GM20431 (cell line): ENCODE data around the gene FBXO46.
"Not testable (repeated sequence)": the region's sequence is repeated elsewhere in the genome, so short reads cannot be mapped to it uniquely, and the experiment has no call there.

Experiments used
- in situ Hi-C: fragments of 300-500 bp; cut with MseI, MboI; formaldehyde crosslinking; loops from one replicate; pipeline ENCODE4 v1.15.0; 2020; ENCODE audit warnings: low sequenced_read_pairs; ENCODE audit not compliant: unreplicated experiment

Gene FBXO46

DNA sequence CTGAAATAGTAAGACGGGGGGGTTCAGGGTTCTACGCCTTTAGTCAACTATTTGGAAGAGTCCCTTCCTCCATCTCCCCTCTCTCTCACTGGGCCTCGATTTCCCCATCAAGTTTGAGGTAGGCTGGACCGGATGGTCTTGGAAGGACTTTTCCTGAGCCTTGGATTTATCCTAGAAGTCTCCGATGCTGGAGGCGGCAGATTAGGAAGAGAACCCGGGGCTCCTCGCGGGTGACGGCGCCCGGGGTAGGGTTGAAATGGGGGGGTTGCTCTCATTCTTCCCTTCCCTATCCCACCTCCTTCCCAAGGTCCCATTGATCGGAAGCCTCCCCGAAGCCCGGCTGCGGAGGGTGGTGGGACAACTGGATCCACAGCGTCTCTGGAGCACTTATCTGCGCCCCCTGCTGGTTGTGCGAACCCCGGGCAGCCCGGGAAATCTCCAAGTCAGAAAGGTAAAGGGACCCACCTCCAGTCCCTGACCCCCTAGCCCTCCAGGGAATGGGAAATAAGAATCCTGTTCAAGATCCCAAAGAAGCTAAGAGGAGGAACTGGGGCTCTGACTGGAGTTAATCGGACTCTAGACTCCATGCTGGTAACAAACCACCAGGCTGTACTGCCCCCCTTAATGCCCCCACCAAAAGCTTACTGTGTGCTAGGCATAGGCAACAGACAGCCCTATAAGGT, 37.4 kb downstream of the FBXO46 start:
- in situ Hi-C loops: no loop called here

DNA sequence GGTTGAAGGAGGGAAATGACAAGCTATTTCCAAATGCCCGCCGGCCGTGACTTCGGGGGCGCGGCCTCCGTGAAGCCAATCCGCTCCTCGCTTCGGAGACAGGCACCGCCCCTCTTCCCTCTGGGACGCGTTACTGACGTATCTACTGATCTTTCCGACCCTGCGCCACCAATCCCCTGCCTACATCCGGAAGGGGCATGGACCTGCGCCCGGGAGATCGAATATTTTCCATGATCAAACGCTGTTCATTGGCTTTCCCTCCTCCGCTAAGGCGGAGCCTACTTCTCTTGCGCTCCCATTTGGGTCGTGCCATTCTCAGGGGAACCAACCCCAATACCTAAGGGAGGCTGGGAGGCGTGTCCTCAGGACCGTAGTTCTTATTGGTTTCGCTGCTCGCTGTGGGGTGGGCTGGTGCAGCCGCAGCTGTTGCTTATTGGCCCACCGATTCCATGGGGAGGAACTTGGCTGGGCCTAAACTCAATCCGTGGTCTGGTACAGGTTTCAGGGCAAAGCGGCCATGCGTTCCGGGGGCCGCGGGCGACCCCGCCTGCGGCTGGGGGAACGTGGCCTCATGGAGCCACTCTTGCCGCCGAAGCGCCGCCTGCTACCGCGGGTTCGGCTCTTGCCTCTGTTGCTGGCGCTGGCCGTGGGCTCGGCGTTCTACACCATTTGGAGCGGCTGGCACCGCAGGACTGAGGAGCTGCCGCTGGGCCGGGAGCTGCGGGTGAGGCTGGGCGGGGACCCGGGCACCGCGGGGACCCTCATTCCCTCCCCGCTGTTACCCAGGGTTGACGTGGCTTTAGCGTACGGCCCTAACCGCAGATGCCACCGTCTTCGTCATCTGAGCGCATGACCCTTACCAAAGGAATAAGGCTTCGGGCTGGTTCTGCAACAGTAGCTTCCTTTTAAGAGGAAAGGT, 38.2 kb downstream of the FBXO46 start, which contains the start of gene QPCTL:
Gene QPCTL, plus strand, starts transcription at position 480 of the 919 bp plus-strand sequence. Its CDS starts 38 bp downstream, at position 518.
- in situ Hi-C loops: no loop called here

DNA sequence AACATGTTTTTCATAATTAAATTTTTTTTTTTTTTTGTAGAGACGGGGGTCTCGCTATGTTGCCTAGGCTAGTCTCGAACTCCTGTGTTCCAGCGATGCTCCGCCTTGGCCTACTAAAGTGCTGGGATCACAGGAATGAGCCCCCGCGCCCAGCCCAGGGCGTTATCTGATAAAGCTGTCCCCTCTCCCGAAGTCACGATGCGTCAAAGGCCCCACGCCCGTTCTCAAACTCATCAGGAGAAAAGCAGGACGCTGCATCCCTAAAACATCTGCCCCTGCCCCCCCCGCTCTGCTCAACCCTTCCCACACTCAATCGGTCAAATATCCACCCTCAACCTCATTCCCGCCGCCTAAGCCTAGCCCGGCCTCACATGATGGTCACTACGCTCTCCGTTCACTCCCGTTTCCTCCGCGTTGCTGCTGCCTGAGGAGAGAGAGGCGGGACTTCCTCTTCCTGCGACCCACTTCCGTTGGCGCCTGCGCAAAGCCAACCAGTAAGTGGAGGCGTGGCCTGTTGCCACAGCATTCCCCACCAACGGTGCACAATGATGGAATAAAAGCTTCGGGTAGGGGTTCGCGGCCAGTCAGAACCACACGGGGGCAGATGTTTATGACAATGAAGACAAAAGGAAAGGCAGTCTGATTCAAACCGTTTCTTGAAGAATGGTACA, 39.0 kb downstream of the FBXO46 start, which contains the start of gene SNRPD2:
Gene SNRPD2, minus strand, starts transcription at position 438 of the 671 bp plus-strand sequence. Its CDS starts 65 bp downstream, at position 373.
- in situ Hi-C loops: no loop called here

DNA sequence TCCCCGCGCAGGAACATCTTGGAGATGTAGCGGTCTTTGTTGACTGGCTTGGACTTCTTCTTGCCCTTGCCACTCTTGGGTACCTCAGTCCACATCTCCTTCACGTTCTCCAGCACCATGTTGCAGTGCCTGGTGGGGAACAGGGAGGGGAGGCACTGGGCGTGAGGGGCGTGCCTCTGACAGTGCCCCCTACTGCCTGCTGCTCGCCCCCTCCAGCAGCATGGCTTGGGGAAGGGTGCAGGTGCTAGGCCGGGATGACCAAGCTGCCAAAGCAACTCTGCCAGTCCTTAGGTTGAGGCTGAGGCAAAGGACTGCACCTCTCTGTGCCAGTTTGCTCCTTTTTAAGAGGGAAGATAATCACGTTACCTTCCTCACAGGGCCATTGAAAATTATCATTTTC, 43.1 kb downstream of the FBXO46 start:
- in situ Hi-C loops: no loop called here

DNA sequence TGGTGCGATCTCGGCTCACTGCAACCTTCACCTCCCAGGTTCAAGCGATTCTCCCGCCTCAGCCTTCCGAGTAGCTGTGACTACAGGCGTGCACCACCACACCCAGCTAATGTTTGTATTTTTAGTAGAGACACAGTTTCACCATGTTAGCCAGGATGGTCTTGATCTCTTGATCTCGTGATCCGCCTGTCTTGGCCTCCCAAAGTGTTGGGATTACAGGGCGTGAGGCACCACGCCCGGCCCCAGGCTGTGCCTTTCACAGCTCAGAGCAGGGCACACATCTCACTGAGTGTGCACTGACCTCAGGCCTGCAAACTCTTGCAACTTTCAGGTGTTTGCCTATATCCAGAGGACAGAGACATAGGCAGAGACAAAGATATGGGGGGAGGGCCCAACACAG, 45.7 kb downstream of the FBXO46 start:
- in situ Hi-C loops: not testable (repeated sequence)

DNA sequence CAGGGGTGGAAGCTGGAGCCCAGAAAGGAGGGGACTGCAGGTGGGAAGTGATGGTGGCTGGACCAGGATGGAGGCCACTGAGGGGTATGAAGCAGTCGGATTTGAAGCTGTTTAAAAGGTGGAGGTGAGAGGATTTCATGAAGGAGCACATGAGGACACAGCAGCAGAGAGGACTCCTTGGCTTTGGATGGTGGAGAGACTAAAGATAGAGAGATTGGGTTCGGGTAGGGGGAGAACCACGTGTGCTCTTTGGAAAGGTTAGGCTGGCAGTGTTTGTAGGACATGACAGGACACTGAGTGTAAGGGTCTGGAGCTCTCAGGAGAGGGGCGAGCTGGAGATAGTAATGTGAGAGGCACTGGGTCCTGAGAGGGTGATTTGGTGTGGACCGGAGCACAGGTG, 47.8 kb downstream of the FBXO46 start:
- in situ Hi-C loops: no loop called here

DNA sequence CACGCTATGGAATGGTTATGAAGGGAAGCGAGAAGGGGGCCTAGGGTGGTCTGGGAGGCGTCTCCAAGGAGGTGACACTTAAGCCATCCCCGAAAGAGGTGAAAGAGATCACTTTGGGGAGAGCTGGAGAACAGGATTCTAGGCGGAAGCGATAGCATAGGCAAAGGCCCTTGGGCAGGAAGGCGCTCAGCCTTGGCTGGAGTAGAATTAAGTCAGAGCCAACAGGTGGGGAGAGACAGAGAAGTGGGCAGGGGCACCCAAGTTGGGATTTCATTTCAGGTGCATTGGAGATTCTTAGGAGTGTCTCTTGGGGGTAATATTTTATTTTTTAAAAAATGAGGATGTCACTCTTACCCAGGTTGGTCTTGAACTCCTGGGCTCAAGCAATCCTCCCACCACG, 48.6 kb downstream of the FBXO46 start:
- in situ Hi-C loops: no loop called here

DNA sequence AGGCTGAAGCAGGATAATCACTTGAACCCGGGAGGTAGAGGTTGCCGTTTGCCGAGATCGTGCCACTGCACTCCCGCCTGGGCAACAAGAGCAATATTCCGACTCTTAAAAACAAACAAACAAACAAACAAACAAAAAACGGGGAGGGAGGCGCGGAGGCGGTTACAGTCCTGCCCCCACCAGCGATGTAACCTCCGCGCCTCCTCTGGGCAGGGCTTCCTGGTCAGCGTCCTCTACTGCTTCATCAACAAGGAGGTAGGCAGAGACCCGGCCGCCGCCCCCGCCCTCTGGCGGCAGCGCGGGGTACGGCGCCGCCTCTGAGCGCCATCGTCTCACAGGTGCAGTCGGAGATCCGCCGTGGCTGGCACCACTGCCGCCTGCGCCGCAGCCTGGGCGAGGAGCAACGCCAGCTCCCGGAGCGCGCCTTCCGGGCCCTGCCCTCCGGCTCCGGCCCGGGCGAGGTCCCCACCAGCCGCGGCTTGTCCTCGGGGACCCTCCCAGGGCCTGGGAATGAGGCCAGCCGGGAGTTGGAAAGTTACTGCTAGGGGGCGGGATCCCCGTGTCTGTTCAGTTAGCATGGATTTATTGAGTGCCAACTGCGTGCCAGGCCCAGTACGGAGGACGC, 49.2 kb downstream of the FBXO46 start:
- in situ Hi-C loops: no loop called here

DNA sequence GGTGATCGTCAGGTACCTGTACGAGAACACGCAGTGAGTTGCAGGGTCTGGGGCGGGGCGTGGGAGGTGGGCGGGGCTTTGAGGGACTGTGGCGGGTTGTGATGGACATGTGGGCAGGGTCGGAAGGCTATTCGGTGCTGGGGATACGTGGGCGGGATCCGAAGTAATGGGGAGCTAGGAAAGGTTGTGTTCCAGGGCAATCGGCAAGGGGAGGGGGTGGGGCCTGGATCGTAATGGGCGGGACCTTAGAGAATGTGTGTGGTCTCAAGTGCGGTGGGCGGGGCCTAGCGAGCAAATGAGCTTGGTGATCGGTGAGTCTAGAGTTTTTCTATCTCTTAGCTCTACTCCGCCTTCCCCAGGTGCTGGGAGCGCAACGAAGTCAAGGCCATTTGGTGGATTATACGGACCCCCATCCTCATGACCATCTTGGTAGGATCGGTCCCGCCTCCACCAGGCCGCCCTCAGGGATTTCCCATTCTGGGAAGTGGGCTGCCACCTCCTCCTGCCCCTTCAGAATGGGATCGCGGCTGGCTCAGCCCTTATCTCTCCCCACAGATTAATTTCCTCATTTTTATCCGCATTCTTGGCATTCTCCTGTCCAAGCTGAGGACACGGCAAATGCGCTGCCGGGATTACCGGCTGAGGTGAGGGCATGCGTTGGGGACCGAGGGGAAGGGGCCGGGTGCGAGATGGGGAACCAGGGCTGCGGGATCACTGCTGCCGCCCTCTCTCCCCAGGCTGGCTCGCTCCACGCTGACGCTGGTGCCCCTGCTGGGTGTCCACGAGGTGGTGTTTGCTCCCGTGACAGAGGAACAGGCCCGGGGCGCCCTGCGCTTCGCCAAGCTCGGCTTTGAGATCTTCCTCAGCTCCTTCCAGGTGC, 53.1 kb downstream of the FBXO46 start:
- in situ Hi-C loops: no loop called here

DNA sequence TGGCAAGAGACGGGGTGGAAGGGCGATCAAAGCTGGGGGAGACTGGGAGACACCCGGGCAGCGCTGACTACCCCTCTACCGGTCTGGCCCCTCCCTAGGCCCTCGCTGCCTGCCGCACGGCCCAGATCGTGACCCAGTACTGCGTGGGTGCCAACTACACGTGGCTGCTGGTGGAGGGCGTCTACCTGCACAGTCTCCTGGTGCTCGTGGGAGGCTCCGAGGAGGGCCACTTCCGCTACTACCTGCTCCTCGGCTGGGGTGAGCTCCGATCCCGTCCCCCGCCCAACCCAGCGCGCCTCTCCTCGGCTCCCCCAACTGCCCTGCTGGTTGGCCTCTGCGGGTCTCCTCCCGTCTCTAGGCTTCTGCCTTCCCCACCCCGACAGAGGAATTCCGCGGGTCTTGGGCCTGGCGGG, 53.8 kb downstream of the FBXO46 start:
- in situ Hi-C loops: no loop called here

DNA sequence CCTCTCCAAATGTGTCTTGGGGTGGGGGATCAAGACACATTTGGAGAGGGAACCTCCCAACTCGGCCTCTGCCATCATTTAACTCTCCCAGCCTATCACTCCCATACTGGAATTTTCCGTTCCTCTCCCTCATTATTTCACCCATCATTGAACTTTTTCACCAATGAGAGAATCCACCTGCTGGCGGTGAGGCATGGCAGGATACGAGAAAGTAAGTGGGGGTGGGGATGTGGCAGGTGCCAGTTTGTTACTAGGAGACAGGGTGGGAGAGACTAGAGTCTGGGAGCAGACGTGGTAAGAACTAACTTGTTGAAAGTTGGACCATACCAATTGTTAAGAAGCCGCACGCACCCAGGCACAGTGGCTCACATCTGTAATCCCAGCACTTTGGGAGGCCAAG, 55.8 kb downstream of the FBXO46 start:
- in situ Hi-C loops: no loop called here

DNA sequence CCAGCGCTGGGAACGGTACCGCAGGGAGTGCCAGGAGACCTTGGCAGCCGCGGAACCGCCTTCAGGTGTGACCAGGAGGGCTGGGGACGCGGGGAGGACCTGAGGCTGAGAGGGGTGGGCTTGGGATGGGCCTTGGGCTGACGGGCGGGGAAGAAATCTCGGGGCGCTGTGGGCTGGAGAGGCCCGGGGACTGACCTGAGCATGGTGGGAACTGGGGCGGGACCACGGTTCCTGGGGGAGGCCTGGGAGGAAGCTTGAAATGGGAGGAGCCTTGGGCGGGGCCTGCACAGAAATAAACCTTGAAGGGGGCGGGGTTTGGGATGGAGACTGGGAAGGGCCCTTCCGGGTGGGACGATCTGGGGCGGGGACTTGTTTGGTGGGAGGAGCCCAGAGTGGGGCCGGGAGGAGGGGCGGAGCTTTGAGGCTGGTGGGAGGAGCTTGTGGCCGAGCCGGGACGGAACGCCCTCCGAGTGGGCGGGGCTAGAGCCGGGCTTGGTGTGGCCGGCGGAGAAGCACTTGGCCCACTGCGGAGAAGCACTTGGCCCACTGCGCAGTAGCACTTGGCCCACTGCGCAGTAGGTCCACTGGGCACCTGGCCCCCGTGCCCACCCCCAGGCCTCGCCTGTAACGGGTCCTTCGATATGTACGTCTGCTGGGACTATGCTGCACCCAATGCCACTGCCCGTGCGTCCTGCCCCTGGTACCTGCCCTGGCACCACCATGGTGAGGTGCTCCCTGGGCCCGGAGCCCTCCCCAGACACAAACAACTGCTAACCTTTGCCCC, 59.8 kb downstream of the FBXO46 start:
- in situ Hi-C loops: no loop called here

DNA sequence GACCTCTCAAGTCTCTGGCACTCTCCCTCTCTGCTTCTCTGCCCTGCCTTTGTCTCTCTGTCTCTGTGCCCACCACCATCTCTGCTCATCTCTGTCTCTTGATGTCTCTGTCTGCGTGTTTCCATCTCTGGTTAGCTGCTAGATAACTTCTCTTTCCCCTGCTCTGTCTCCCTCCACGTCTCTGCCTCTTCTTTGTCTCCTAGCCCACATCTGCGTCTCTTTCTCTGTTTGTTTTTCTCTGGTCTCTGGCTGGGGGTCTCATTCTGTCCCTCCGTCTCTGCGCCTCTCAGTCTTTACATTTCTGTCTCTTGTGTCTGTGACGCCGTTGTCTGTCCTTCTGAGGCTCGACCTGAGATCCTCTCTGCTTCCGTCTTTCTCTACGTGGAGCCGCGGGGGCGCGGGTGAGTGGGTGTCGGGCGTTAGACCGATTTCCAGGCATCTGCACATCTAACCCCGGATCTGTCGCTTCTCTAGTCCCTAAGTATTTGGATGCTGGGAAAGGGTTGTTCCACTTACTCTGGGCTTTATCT, 62.3 kb downstream of the FBXO46 start:
- in situ Hi-C loops: no loop called here

DNA sequence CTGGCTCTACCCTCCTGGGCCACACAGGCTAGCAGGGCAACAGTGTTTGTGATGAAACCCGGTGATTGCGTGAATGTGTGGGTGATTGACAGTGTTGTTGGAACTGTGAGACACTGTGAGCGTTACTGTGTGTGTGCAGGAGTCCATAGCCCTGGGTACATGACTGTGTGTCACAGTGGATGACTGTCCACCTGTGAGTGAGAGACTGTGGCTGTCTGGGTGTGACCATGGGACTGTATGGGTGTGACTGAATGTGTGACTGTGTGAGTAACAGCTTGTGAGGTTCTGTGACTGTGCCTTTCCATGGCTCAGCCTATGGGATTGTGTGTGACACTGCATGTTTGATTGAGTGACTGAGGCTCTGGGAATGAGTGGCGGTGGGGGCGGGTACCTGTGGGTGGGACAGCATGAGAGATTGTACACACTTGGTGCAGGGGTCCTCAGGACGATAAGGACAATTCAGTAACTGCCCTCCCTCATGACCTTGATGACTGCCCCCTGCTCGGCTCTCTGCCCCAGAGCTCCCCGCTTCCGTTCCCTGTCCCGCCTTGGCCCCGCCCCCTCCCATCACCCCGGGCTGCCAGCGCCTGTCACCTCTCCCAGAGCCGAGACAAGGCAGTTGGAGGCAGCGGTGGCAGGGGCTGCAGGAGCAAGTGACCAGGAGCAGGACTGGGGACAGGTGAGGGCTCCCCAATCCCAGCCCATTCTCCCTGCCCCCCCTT, 62.9 kb downstream of the FBXO46 start, which contains the start of gene GIPR:
Gene GIPR, plus strand, starts transcription at position 602 of the 722 bp plus-strand sequence. CDS start 1,300 bp downstream, outside the sequence.
- in situ Hi-C loops: no loop called here

DNA sequence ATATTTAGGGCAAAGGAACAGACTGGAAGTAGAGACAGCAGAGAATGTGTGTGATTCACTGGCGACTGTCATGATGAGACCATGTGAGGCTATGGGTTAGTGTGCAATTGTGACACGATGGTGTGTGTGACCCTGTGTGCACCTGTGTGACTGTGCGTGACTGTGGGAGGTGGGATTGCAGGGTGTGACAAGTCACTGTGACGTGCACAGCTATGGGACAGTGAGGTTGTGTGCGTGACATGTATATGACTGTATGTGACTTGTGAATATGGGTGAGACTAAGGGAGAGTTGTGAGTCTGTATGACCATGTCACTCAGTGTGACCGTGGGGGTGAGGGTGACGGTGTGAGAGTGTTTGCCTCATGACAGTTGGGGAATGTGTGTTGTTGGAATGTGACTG, 66.1 kb downstream of the FBXO46 start:
- in situ Hi-C loops: no loop called here

DNA sequence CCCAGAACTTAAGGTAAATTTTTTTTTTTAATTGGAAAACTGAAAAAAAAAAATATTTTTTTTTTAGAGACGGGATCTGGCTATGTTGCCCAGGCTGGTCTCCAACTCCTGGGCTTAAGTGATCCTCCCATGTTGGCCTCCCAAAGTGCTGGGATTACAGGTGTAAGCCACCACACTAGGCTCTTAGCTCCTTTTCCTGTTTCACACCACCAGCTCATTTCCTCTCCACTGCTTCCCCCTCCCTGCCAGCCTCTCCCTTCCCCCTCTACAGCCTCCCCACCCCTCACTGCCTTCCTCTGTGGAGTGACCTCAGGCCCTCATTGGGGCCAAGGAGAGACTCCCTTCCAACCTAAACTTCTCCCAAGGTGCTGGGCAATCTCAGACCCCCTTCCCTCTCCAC, 66.9 kb downstream of the FBXO46 start:
- in situ Hi-C loops: no loop called here

DNA sequence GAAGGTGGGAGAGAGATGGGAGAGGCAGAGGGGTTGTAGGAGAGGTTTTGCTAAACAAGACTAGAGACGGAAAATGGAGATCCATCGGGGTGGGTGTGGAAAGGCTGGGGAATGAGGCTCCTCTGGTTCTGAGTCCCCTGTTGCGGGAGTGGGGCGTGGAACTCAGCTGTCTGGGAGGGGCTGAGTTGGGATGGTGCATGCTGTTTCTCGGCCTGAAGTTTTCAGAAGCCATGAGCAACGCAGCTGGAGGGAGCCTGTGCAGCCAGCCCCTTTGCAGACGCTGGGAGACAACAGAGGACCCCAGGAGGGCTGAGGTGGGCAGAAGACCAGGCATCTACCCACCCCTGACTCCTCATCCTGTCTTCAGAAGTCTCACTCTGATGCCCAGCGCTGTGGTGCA, 70.1 kb downstream of the FBXO46 start:
- in situ Hi-C loops: no loop called here
